ENCODE data around the gene EEF1G.

Gene EEF1G

GRCh38 chr11:62605467-62605866 lies 31.8 kb upstream of the EEF1G start:
- H3K27me3 ChIP-seq (replicated peaks; ENCODE audit: control insufficient read depth, insufficient read depth, low read length): no peaks in the 10 kb centered on the region
- DNase-seq (ENCODE audit: extremely low read depth, insufficient read length): no peak
- TF ChIP-seq, protein P1, sequence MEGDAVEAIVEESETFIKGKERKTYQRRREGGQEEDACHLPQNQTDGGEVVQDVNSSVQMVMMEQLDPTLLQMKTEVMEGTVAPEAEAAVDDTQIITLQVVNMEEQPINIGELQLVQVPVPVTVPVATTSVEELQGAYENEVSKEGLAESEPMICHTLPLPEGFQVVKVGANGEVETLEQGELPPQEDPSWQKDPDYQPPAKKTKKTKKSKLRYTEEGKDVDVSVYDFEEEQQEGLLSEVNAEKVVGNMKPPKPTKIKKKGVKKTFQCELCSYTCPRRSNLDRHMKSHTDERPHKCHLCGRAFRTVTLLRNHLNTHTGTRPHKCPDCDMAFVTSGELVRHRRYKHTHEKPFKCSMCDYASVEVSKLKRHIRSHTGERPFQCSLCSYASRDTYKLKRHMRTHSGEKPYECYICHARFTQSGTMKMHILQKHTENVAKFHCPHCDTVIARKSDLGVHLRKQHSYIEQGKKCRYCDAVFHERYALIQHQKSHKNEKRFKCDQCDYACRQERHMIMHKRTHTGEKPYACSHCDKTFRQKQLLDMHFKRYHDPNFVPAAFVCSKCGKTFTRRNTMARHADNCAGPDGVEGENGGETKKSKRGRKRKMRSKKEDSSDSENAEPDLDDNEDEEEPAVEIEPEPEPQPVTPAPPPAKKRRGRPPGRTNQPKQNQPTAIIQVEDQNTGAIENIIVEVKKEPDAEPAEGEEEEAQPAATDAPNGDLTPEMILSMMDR (IDR thresholded peaks at IDR 0.05; ENCODE audit: insufficient read depth, low read length, poor library complexity, severe bottlenecking): no peak
- peaks cover 10% of the 10 kb centered on the region for H3K36me3 ChIP-seq (ENCODE audit: control insufficient read depth, insufficient read depth, low read length)
- H3K4me3 ChIP-seq (replicated peaks; ENCODE audit: low read depth, low read length): no peak overlapping the region

DNA sequence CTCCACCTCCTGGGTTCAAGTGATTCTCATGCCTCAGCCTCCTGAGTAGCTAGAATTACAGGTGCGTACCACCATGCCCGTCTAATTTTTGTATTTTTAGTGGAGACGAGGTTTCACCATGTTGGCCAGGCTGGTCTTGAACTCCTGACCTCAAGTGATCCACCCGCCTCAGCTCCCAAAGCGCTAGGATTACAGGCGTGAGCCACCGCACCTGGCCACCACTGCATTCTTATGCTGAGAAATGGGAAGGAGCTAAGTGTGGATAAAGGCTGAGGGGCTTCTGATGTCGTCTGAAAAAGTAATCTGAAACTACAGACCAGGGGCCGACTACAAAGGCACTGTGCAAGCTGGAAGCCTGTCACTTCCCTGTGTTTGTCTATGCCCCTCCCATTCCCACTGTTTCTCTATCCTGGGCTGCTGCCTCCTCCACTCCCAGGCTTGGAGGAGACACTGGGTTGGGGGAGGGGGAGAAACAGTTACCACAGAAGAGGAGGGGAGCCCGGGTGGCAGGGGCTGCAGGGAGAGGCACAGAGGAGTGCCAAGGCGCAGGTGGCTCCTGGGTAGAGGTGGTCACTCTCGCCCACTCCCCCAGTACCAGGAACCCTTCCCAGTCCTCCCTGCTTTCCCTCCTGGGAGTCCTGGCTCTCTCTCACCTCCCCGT lies 30.9 kb upstream of the EEF1G start:
- no peak for DNase-seq (ENCODE audit: extremely low read depth, insufficient read length)
- TF ChIP-seq, protein P1 (IDR thresholded peaks at IDR 0.05; ENCODE audit: insufficient read depth, low read length, poor library complexity, severe bottlenecking): no peak
- Histone ChIP-seq H3K4me3 (replicated peaks; ENCODE audit: low read depth, low read length) (no peak overlapping the region), H3K36me3 (ENCODE audit: control insufficient read depth, insufficient read depth, low read length) (peaks cover 12% of the 10 kb centered on the region), H3K27me3 (replicated peaks; ENCODE audit: control insufficient read depth, insufficient read depth, low read length) (no peaks in the 10 kb centered on the region)

- TF ChIP-seq, protein P1 (IDR thresholded peaks at IDR 0.05; ENCODE audit: insufficient read depth, low read length, poor library complexity, severe bottlenecking): no peak
- no peak for DNase-seq (ENCODE audit: extremely low read depth, insufficient read length)
- Histone ChIP-seq H3K36me3 (ENCODE audit: control insufficient read depth, insufficient read depth, low read length) (peaks cover 12% of the 10 kb centered on the region), H3K4me3 (replicated peaks; ENCODE audit: low read depth, low read length) (no peak overlapping the region), H3K27me3 (replicated peaks; ENCODE audit: control insufficient read depth, insufficient read depth, low read length) (no peaks in the 10 kb centered on the region)
Measured at GRCh38 chr11:62603776-62604299, 30.1 kb upstream of the EEF1G start.

DNA sequence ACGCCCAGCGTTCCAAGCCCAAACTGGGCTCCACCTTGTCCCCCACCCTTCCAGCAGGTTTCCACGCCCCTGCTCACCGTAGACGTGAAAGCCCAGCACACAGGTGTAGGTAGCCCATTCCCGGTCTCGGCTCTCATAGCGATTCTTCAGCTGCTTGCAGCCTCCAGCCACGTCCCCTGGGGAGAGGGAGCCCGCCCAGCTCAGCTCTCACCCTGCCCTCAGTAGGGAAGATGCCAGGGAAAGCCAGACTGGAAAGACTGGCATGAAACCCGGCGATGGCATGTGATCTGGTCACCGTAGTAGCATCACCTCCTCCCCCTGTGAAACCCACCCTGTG lies 29.3 kb upstream of the EEF1G start:
- no peaks in the 10 kb centered on the region for H3K27me3 ChIP-seq (replicated peaks; ENCODE audit: control insufficient read depth, insufficient read depth, low read length)
- TF ChIP-seq, protein P1 (IDR thresholded peaks at IDR 0.05; ENCODE audit: insufficient read depth, low read length, poor library complexity, severe bottlenecking): no peak
- H3K36me3 ChIP-seq (ENCODE audit: control insufficient read depth, insufficient read depth, low read length): peaks cover 16% of the 10 kb centered on the region
- no peak for DNase-seq (ENCODE audit: extremely low read depth, insufficient read length)
- H3K4me3 ChIP-seq (replicated peaks; ENCODE audit: low read depth, low read length): no peak overlapping the region

DNA sequence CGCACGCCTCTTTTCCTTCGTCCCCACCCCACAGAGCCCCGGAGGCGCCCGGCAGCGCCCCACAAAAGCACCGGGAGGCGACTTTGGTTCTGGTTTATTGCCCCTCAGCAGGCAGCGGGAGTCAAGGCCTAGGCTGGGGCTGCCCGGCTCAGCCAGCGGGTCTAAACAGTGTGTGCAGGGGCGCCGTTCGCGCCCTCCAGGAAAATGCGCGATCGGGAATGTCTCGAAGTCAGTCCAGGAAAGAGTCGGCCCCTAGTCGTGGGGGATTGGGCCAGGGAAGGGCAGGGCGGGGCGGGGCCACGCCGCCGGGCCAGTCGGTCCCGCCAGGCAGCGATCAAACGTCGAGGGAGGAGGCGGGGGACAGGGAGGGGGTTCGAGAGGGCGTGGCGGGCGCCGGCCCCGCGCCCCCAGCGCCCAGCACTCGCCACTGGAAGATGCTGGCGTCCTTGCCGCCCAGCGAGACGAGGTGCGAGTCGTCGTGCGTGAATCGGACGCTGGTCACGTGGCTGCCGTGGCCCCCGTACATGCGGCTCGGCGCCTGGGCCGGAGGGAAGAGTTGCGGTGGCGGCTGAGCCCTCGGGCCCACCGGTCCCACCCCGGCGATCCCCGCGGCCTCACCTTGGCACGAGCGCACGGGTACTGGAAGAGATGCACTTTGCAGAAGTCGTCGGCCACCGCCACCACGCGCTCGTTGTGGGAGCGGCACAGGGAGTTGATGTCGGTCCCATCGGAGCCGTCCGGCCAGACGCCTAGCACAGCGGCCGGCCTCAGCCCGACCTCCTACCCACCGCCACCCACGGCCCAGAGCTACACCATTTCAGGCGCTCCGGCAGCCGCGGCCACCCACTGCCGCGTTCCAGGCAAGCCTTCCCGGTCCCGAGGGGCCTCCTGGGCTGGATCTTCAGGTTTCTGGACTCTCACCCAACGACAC lies 28.7 kb upstream of the EEF1G start:
- Histone ChIP-seq H3K4me3 (replicated peaks; ENCODE audit: low read depth, low read length) (peak overlapping the region; percentile 36), H3K36me3 (ENCODE audit: control insufficient read depth, insufficient read depth, low read length) (peaks cover 22% of the 10 kb centered on the region)
- TF ChIP-seq, protein P1 (IDR thresholded peaks at IDR 0.05; ENCODE audit: insufficient read depth, low read length, poor library complexity, severe bottlenecking): no peak

More for the DNA sequence above, 28.7 kb upstream of the EEF1G start:
- no peak for DNase-seq (ENCODE audit: extremely low read depth, insufficient read length)
- no peaks in the 10 kb centered on the region for H3K27me3 ChIP-seq (replicated peaks; ENCODE audit: control insufficient read depth, insufficient read depth, low read length)

All from GM06990 (cell line).